ENCODE data around the gene TTC38.

DNA sequence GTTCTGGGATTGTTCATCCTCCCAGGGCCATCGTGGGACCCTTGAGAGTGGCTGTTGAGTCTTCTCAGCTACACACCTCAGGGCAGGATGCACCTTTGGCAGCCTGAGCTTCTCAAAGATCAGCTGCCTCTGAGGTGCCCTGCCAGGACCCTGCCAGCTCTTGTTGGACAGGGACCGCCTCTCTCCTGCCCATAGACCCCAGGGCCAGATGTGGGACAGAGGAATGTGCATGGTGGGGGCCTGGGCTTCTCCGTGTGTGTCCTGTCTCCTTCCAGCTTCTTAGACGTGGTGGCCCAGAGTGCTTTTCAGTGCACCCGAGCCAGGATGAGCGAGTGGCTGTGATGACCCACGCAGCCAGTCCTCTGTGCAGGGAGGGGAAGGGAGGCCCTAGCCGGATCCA is 61.8 kb downstream of the TTC38 start:
- TF ChIP-seq, protein P1, sequence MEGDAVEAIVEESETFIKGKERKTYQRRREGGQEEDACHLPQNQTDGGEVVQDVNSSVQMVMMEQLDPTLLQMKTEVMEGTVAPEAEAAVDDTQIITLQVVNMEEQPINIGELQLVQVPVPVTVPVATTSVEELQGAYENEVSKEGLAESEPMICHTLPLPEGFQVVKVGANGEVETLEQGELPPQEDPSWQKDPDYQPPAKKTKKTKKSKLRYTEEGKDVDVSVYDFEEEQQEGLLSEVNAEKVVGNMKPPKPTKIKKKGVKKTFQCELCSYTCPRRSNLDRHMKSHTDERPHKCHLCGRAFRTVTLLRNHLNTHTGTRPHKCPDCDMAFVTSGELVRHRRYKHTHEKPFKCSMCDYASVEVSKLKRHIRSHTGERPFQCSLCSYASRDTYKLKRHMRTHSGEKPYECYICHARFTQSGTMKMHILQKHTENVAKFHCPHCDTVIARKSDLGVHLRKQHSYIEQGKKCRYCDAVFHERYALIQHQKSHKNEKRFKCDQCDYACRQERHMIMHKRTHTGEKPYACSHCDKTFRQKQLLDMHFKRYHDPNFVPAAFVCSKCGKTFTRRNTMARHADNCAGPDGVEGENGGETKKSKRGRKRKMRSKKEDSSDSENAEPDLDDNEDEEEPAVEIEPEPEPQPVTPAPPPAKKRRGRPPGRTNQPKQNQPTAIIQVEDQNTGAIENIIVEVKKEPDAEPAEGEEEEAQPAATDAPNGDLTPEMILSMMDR (IDR thresholded peaks at IDR 0.05; ENCODE audit: low read depth, low read length) = no peak
- TF ChIP-seq EZH2phosphoT487 (IDR thresholded peaks at IDR 0.05; ENCODE audit: low read depth) = no peak

Data from OCI-LY3 (cell line).